ENCODE measurements around the gene MEPE.

DNA sequence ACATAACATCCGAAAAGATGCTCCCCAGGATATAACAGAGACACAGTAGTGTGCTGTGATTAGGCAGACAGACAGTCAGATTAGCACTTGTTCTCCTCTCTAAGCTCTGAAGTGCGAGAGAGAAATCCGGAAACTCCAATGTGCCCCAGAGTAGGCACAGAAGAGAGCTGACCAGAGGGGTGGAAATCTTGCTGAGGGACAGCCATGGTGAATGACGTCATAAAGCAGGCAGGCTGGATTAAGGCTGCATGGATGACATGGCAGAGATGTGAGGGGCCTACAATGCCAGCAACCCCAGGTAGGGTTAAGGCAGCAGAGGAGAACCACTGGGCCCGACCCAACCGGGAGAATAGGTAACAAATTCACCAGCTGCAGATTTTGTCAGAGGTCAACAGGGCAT, 53.3 kb downstream of the MEPE start:
- TF ChIP-seq, protein P1, sequence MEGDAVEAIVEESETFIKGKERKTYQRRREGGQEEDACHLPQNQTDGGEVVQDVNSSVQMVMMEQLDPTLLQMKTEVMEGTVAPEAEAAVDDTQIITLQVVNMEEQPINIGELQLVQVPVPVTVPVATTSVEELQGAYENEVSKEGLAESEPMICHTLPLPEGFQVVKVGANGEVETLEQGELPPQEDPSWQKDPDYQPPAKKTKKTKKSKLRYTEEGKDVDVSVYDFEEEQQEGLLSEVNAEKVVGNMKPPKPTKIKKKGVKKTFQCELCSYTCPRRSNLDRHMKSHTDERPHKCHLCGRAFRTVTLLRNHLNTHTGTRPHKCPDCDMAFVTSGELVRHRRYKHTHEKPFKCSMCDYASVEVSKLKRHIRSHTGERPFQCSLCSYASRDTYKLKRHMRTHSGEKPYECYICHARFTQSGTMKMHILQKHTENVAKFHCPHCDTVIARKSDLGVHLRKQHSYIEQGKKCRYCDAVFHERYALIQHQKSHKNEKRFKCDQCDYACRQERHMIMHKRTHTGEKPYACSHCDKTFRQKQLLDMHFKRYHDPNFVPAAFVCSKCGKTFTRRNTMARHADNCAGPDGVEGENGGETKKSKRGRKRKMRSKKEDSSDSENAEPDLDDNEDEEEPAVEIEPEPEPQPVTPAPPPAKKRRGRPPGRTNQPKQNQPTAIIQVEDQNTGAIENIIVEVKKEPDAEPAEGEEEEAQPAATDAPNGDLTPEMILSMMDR (IDR thresholded peaks at IDR 0.05), result no peak
- no peak for TF ChIP-seq POLR2A (IDR thresholded peaks at IDR 0.05)
